HG03135 (cell line): Measurements from ENCODE around the gene MADCAM1.
"Not testable (repeated sequence)": the region's sequence is repeated elsewhere in the genome, so short reads cannot be mapped to it uniquely, and the experiment has no call there.

Experiments used
- ATAC-seq: cut with Tn5 transposase; IDR thresholded peaks from one replicate; pipeline ENCODE4 v1.9.1; 2021; ENCODE audit warnings: mild to moderate bottlenecking, moderate library complexity; ENCODE audit not compliant: unreplicated experiment

The MADCAM1 gene

GRCh38 chr19:465056-465816 lies 31.1 kb upstream of the MADCAM1 start:
- no peak for ATAC-seq

- no peak for ATAC-seq
Observed at GRCh38 chr19:467554-467953, 28.7 kb upstream of the MADCAM1 start.

- ATAC-seq = no peak
Observed at GRCh38 chr19:468587-469256, 27.6 kb upstream of the MADCAM1 start.

DNA sequence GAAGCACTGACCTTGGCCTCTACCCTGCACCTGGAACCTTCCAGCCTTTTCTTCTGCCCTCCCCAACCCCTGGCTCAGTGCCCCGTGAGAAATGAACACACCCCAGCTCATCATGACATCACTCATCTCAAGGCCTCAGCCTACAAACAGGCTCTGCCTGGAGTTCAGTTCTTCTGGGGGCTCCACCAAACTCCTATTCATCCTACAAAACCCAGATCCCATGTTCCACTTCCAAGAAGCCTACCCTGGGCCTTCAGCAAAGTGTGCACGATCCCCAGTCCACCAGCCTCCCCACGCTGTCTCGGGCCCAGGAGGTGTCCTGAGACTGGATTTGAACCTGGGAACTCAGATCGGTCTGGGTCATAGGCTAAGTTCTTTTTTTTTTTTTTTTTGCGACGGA lies 26.5 kb upstream of the MADCAM1 start:
- ATAC-seq = no peak

DNA sequence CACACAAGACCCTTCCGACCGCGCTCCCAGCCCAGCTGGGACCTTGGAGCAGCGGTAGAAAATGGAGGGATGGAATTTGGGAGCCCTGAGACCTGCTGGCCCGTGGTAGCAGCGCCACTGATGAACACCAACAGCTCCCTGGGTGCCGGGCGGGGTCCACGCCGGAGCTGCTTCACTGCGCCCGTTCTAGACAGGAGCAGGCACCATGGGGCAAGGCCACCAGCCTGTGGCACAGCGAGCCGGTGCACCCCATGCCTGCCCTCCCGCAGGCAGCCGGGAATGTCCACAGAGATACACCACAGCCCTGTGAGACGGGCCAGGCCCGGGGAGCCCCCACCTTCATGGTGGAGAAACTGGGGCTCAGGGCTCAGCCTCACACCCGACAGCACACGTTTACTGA lies 25.6 kb upstream of the MADCAM1 start:
- ATAC-seq = no peak

DNA sequence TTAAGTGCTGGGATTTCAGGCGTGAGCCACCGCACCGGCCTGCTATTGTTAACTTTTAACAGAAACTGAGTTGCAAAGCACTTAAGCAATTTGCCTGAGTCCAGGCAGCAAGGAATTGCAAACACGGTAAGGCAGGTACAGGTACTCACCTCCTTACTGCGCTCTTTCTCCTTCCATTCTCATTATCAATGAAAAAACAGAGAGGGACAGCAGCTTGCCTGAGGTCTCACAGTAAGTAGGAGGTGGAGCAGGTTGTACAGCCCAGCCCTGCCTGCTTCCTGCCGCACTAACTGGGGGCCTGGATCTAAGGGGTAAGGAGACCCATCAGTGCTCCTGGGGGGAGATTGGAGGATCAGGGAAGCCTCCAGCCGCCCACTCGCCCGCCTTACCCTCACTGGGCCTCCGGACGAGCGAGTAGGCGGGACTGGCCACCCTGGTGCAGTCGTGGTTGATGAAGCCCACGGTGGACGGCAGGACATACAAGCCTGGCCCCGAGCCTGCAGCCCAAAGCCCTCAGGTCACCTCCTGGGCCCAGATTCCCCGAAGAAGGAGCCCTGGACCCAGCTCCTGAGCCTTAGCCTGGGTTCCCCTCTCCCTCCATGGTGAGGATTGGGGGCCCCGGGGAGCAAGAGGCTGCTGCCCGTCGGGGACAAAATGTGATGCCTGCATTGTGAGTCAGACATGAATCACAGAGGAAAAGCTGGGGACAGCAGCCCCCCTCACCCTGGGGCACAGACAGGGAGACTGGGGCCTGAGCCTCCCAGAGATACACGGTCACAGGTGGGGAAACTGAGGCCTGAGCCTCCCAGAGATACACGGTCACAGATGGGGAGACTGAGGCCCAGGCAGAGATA lies 24.1 kb upstream of the MADCAM1 start:
- ATAC-seq = no peak

DNA sequence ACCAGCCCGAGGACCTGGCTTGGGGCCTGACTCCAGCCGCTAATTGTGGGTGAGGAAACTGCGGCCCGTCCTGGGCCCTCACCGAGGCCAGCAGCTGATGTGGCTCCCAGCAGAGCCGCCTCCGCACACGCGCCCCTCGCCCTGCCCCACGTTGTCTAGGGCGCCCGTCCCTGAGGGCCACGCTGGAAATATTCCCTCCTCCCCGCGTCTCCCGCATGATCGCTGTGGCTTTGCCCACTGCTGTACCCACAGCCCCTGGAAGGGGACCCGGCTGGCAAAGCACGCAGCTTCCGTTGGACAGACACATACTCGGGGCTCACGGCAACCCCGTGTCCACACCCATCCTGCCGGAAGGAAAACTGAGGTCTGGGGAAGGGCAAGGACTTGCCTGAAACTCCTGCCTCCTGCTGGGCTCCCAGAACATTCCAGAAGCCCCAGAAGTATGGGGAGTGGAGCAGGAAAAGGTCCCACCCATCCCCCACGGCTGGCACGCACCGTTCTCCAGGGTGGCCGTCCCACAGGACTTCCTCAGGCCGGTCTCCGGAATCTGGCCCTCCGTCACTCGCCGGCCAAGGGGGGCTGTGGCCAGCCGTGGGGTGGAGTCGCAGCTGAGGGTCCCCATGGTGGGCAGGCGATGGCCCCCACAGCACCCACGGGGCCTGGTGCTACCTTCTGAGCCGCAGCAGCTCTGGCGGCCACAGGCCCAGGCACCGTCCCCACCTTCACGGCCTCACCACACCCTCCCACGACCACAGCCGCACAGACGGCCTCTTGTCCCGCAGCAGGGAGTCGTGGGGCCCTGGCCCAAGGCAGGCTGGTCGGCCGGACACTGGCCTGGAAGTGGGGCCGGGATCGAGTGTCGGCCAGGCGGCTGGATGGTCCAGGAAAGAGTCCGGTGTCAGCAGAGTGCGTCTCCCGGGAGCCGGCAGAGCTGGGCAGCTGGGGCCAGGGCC lies 21.9 kb upstream of the MADCAM1 start:
- ATAC-seq = no peak

DNA sequence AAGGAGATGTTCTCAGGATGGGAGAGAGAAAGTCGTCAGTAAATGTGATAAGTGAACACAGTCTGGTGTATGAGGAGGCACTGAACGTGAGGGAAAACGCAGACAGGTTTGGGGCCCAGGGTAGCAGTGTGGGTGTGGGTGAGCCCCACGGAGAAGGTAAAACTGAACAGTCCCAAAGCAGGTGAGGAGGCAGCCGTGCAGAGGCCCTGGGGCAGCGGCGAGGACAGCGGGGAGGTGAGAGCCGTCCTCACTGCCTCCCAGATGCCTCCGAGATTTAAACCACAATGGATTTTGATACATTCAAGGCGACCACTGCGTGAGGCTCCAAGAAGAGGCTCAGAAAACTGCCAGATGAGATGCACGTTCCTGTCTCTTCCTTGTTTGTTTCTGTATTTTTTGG lies 20.9 kb upstream of the MADCAM1 start:
- ATAC-seq = no peak

DNA sequence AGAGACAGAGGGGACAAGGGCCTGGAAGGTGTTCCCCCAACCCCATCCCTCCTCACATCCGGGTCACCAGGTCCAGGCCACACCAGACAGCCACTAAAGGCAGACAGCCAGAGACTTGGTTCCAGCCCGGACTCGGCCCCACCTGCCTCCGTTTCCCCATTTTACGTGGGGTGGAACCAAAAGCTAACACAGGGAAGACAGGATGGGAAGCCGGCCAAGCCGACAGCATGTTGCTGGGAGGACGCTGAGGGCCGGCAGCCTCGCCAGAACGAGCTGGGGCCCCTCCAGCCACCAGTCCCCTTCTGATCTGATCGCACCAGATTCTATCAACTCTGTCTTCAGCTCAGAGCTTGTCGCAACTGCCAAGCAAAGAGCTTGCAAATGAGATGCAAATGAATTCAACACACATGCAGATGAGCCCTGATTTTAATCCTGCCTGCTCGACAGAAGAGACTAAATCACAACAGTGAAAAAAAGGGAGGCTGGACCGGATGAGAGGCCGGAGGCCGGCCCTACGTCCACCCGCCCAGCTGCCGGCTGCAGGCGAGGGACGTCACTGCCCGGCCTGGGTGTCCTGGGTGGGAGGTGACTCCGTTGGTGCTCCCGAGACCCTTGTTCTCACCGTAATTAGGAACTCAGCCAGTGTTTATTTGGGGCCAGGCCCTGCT lies 17.9 kb upstream of the MADCAM1 start:
- ATAC-seq = no peak

- no peak for ATAC-seq
Observed at GRCh38 chr19:478976-479375, 17.3 kb upstream of the MADCAM1 start.

DNA sequence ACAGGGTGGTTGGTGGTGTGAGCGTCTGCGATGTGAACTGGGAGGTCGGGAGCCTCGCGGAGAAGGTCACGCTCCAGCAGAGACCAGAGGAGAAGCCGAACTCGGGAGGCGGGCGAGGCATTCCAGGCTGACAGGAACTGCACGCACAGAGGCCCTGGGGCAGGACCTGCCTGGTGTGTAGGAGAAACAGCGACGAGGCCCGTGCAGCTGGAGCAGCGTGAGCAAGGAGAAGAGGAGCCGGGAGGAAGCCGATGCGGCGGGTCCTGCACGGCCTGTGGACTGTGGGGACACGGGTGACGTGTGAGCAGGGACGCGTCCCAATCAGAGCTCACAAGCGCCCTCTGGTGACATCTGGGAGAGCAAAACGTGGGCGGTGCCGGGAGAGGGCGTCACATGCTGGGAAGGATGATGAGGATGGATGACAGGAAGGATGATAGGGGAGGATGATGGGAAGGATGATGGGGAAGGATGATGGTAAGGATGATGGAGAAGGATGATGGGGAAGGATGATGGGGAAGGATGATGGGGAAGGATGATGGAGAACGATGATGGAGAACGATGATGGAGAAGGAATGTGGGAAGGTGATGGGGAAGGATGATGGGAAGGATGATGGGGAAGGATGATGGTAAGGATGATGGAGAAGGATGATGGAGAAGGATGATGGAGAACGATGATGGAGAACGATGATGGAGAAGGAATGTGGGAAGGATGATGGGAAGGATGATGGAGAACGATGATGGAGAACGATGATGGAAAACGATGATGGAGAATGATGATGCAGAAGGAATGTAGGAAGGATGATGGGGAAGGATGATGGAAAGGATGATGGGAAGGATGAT lies 16.1 kb upstream of the MADCAM1 start:
- ATAC-seq = no peak

DNA sequence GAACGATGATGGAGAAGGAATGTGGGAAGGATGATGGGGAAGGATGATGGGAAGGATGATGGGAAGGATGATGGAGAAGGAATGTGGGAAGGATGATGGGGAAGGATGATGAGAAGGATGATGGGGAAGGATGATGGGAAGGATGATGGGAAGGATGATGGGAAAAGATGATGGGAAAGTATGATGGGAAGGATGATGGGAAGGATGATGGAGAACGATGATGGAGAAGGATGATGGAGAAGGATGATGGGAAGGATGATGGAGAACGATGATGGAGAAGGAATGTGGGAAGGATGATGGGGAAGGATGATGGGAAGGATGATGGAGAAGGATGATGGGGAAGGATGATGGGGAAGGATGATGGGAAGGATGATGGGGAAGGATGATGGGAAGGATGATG lies 15.2 kb upstream of the MADCAM1 start:
- ATAC-seq = not testable (repeated sequence)

DNA sequence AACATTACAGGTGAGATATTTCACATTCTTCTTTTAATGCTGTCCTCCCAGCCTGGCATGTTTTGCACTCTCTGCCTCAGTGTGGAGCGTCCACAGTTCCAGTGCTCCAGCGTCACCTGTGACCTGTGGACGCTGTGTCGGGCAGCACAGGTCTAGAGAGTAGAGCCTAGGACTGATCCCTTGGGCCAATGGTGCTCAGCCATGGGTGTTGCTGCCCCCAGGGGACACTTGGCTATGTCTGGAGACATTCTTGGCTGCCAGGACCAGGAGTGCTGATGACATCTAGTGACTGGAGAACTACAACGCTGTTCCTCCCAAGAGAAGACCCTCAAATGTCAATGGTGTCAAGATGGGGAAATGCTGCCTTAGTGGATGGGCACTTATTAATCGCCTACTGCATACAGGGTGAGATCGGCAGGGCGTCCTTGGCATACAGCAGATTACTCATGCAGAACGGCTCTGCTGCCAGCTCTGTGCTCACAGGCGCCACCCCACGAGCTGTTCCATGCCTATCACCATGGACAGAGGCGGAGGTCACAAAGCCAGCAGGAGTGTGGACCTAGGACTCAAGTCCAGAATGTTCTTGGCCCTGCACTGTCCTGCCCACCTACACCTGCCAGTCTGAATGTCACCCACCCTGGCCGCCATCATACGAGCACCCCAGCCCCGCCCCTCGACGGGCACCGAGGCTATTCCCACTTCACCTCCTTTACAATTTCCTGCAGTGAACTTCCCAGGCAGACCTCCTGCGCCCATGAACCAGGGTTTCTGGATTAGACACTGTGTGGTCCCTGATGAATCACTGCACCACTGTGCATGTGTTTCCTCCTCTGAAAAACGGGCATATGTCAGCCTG lies 13.9 kb upstream of the MADCAM1 start:
- no peak for ATAC-seq

DNA sequence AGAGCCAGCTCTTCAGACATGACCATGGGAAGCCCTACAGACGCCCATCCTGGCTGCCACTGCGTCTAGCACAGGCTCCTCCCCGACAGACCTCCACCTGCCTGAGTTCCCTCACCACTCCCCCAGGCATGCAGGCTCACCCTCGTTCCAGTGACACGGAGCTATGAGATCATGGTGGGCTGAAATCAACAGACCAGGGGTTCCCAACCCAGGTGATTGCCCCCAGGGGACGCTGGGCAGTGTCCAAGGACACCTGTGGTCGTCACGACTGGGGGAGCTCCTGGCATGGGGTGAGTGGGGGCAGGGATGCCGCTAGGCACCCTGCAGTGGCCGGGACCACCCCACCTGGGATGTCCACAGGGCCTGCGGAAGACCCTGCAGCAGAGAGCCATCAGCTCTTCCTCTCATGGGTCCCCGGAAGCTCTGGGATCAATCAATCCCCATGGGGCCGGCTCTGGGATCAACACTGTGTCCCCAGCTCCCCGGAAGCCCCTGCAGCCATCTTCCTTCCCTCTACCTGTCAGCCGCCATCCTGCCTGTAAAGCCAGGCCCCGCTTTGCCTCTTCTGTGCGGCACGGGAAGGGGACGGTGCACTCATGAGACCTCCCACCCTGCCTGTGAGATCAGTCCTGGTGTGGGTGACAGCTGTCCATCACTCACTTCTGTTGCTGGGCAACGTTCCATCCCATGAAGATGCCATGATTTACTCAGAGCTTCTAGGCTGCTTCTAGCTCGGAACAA lies 12.8 kb upstream of the MADCAM1 start:
- no peak for ATAC-seq

GRCh38 chr19:484494-484893 lies 11.8 kb upstream of the MADCAM1 start:
- no peak for ATAC-seq

DNA sequence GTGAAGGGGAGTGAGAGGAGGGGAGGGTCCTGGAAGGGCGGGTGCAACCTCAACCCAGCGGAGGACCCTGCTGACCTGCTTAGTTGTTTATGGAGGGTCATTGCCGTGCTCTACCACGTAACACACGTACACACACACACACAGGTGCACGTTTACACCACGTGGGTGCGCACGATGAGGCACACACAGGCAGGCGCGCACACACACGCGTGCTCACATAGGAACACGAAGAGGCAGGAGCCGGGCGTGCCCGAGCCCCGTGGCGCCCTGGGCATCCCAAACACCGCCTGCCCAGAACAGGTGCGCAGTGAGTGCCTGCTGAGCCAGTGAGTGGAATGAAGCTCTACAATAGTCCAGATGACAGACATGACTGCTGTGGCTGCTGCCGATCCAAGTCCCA lies 11.2 kb upstream of the MADCAM1 start:
- no peak for ATAC-seq

DNA sequence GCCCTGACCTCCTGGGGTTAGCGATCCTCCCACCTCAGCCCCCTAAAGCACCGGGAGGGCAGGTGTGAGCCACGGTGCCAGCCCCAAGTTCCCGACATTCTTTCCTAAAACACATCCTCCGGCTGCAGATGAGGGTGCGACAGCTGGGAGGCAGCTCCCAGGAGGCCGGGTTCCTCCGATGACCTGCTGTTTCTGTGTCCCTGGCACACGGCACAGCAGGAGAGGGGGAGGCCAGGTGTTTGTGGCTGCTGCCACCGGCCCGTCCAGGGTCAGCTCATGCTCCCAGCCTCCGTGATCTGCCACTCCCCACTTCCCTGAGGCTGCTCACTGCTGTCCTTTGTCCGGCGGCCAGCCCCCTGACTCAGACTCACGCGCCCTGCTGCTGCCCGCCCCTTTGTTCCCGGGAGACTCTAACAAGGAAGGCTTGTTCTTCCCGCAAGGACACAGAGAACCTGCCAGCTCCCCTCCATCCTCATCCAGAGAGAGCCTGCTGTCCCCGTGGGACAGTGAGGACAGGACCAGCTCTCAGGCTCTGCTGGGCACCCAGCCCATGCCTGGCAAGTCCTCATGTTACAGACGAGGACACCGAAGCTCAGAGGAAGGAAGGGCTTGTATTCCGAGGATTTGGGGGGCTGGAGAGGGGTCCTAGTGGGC lies 10.6 kb upstream of the MADCAM1 start:
- no peak for ATAC-seq
